ENCODE measurements around the gene TNRC18. TPM values are rescaled to one million over a fixed set of nuclear protein-coding genes. Genes with fewer than 3 reads are reported as not detected.

The TNRC18 gene
- total and polyA plus RNA-seq, 2 of the 8 experiments (the other 6 are each of a cell fraction or from before 2014, with no cell fraction given), result 1.7 to 8.6 TPM

DNA sequence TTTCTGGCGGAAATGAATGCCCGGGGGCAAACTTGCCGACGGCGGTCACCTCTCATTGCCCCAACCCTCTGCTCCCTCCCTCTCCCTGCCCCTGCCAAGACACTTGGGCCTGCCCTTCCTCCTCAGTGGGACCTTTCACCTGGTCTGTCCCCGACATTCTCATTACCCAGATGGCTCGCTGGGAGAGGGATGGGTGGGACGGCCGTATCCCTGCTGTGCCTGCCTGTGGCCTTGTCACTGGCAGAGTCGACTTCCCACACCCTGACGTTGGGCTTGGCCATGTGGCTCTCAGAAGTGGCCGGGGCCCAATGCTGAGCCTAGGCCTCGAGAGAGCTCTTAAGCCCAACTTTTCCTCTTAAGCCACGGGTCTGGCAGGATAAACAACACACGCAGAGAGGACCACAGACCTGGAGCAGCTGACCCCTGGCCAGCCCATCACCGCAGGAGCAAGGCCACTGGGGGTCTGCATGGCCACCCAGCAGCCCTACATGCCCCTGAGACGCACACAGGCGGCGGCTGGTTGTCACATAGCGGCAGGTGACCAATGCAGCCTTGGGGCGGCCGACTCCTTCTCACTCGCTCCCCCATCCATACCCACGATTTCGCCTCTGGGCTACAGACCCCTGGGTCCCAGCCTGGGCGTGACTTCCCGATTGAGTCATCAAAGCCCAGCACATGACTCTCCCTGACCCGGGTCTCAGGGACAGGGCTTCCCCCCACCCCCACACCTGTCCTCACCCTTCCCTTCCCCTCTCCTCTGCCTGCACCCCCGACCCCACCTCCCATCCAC, 100.8 kb downstream of the TNRC18 start:
- Histone ChIP-seq H4K20me1 (replicated peaks in 1 of 2; ENCODE audit: control insufficient read depth in 1 of 2, insufficient read depth in 2 of 2, low read length in 2 of 2) (no peaks in the 10 kb centered on the region), H2BK5ac (ENCODE audit: low read depth, low read length) (0 out of 2 replicates have a peak overlapping the region, but pooled peaks have one; percentile 24), H3K23ac (ENCODE audit: insufficient read length) (no peak overlapping the region), H3K4me1 (replicated peaks in 1 of 4; ENCODE audit: control insufficient read depth in 3 of 4, insufficient read depth in 4 of 4, low read length in 3 of 4) (no peaks in the 10 kb centered on the region), H3K14ac (ENCODE audit: insufficient read length) (no peak overlapping the region), H2BK12ac (ENCODE audit: low read depth, low read length) (0 out of 2 replicates have a peak overlapping the region, but pooled peaks have one; percentile 27), H2BK120ac (replicated peaks; ENCODE audit: low read depth, low read length) (no peak overlapping the region), H3K56ac (replicated peaks; ENCODE audit: insufficient read length, low read depth, low read length) (no peak overlapping the region), H2BK20ac (ENCODE audit: low read length) (no peak overlapping the region), H4K91ac (replicated peaks; ENCODE audit: insufficient read length, low read length) (no peak overlapping the region), H3K79me2 (ENCODE audit: control insufficient read depth in 1 of 2, insufficient read depth in 2 of 2, low read length in 2 of 2) (no peaks in the 10 kb centered on the region), H3K27me3 (replicated peaks in 1 of 4; ENCODE audit: control insufficient read depth in 3 of 4, extremely low read depth in 1 of 4, insufficient read depth in 3 of 4, low read length in 3 of 4) (no peaks in the 10 kb centered on the region), H3K9me3 (ENCODE audit: insufficient read depth in 2 of 2, low read depth in 1 of 2, low read length in 1 of 2) (peaks cover 5 to 7% of the 10 kb centered on the region in 2 experiments; a peak in 1 of 4 replicates), H3K27ac (ENCODE audit: low read depth, low read length) (no peak overlapping the region), H3K36me3 (ENCODE audit: control insufficient read depth in 2 of 4, insufficient read depth in 4 of 4, low read length in 3 of 4) (no peaks in the 10 kb centered on the region), H3K4me2 (ENCODE audit: insufficient read depth in 1 of 2, low read depth in 2 of 2, low read length in 2 of 2) (no peak overlapping the region), H3K79me1 (ENCODE audit: low read depth, low read length) (no peaks in the 10 kb centered on the region), H2AK5ac (ENCODE audit: low read depth, low read length) (no peak overlapping the region), H3K18ac (ENCODE audit: extremely low read depth, low read length) (no peak overlapping the region), H3K23me2 (ENCODE audit: low read depth, low read length) (no peaks in the 10 kb centered on the region), H3K4ac (replicated peaks; ENCODE audit: insufficient read length, low read depth, low read length) (no peak overlapping the region), H3K4me3 (ENCODE audit: extremely low read depth in 1 of 4, insufficient read depth in 2 of 4, low read depth in 3 of 4, low read length in 4 of 4) (no peak overlapping the region), H4K8ac (ENCODE audit: extremely low read depth, insufficient read depth, low read length) (no peak overlapping the region; the same call in 1 of the 2 replicates), H2BK15ac (ENCODE audit: low read length) (no peak overlapping the region), H2AFZ (ENCODE audit: low read length) (no peak overlapping the region), H4K5ac (ENCODE audit: insufficient read length, low read depth, low read length) (no peak overlapping the region), H3K9ac (replicated peaks in 1 of 4; ENCODE audit: extremely low read depth in 1 of 4, low read depth in 3 of 4, low read length in 3 of 4) (no peak overlapping the region)
- CTCF ChIA-PET (ENCODE audit: partially characterized antibody), result interaction anchor here (1.5 kb wide), 1 partner anchor 127 kb away, joined by 3 read pairs; no protein-coding TSS in a partner anchor
- POLR2A ChIA-PET (ENCODE audit: partially characterized antibody), result no interaction called here
- FAIRE-seq, result no peak
- DNase-seq (ENCODE audit: low read depth in 1 of 2, low spot score in 2 of 2), result no peak
- 89% methylated on average over 25 of the region's 29 CpGs; no CpG with 5 or more reads in 1 of the 2 experiments for WGBS, 2 experiments (ENCODE audit: extremely low coverage in 1 of 2, insufficient coverage in 1 of 2, insufficient read length in 1 of 2, insufficient replicate concordance in 2 of 2, low coverage in 1 of 2, low lambda C conversion rate in 2 of 2, missing lambda C conversion rate in 1 of 2)
- TF ChIP-seq, protein P1, sequence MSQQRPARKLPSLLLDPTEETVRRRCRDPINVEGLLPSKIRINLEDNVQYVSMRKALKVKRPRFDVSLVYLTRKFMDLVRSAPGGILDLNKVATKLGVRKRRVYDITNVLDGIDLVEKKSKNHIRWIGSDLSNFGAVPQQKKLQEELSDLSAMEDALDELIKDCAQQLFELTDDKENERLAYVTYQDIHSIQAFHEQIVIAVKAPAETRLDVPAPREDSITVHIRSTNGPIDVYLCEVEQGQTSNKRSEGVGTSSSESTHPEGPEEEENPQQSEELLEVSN (IDR thresholded peaks at IDR 0.05), result no peak
- TF ChIP-seq PHF8 (conservative IDR thresholded peaks at IDR 0.05; ENCODE audit: low read depth, low read length) (no peak), TAF7 (optimal IDR thresholded peaks at IDR 0.05; ENCODE audit: borderline replicate concordance, low read depth, low read length) (no peak)
